ACC112 (cell line): ENCODE data around the gene CCL18.

Source experiments
- H2AFZ ChIP-seq: fragments of 200-600 bp; sonication (generic); one replicate; pipeline ENCODE4 v1.6.0; 2017; ENCODE audit warnings: antibody characterized with exemption, low read length; ENCODE audit not compliant: unreplicated experiment
- H3K27ac ChIP-seq: fragments of 200-600 bp; sonication (generic); 2 replicates; pipeline ENCODE4 v1.5.1; 2014; ENCODE audit warnings: low read depth, mild to moderate bottlenecking, antibody characterized with exemption, low read length, moderate library complexity
- H3K27me3 ChIP-seq: fragments of 200-600 bp; sonication (generic); 2 replicates; pipeline ENCODE4 v1.6.1; 2014; ENCODE audit warnings: mild to moderate bottlenecking, antibody characterized with exemption, low read length, moderate library complexity, mixed read lengths; ENCODE audit not compliant: insufficient read depth
- H3K36me3 ChIP-seq: fragments of 200-600 bp; sonication (generic); 2 replicates; pipeline ENCODE4 v1.6.1; 2016; ENCODE audit warnings: mild to moderate bottlenecking, antibody characterized with exemption, low read length, moderate library complexity, mixed read lengths; ENCODE audit not compliant: insufficient read depth
- H3K4me1 ChIP-seq: fragments of 200-600 bp; sonication (generic); one replicate; pipeline ENCODE4 v1.6.1; 2016; ENCODE audit warnings: low read length, mixed read lengths; ENCODE audit not compliant: insufficient read depth, unreplicated experiment, control insufficient read depth
- H3K4me3 ChIP-seq: fragments of 200-600 bp; sonication (generic); 2 replicates; pipeline ENCODE4 v1.5.1; 2014; ENCODE audit warnings: mild to moderate bottlenecking, low read depth, low read length
- H3K79me2 ChIP-seq: fragments of 200-600 bp; sonication (generic); one replicate; pipeline ENCODE4 v1.6.0; 2016; ENCODE audit warnings: low read length; ENCODE audit not compliant: control insufficient read depth, unreplicated experiment, insufficient read depth

CCL18 gene

DNA sequence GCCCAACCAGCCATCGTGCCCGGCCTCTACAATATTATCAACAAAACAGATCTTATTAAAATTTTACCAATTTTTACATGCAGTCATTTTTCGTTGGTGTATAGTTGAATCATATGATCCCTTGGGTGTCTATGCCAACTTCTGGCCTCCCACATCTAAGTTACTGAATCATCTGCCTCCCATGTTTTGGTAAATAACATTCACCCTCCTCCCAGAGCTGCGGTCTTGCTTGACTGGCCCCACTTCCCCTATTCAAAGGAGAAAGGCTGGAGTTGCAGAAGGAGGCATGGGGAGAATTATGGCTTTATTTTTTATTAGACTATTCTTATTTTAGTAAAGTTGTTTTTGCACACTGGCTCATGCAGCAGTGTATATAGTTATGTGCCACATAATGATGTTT is 27.8 kb upstream of the CCL18 start:
- H3K4me3 ChIP-seq, result no peak overlapping the region
- no peak overlapping the region for H2AFZ ChIP-seq
- H3K27me3 ChIP-seq, result peaks cover 42% of the 10 kb centered on the region
- H3K79me2 ChIP-seq, result no peaks in the 10 kb centered on the region
- H3K4me1 ChIP-seq, result no peaks in the 10 kb centered on the region
- H3K27ac ChIP-seq, result no peak overlapping the region
- no peaks in the 10 kb centered on the region for H3K36me3 ChIP-seq

DNA sequence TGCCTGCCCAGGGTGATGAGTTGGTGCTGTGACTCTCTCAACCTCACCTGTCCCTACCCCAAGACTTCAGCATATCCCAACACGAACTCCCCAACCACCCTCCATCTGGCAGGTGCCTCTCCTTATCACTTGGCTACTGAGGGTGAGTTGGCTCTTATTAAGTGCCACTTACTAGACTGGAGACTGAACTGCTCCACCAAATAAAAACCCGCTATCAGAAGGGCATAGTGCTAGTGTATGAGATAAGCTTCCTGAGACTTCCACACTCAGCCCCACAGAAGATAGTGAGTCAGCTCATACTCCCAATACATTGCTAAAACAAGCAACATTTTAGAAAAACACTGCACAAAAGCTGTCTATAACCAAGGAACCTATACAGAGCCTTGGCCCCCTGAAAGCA is 16.0 kb upstream of the CCL18 start:
- H3K36me3 ChIP-seq, result no peaks in the 10 kb centered on the region
- no peak overlapping the region for H3K4me3 ChIP-seq
- no peak overlapping the region for H3K27ac ChIP-seq
- H3K79me2 ChIP-seq, result no peaks in the 10 kb centered on the region
- peaks cover 62% of the 10 kb centered on the region for H3K27me3 ChIP-seq
- no peak overlapping the region for H2AFZ ChIP-seq
- H3K4me1 ChIP-seq, result no peaks in the 10 kb centered on the region

DNA sequence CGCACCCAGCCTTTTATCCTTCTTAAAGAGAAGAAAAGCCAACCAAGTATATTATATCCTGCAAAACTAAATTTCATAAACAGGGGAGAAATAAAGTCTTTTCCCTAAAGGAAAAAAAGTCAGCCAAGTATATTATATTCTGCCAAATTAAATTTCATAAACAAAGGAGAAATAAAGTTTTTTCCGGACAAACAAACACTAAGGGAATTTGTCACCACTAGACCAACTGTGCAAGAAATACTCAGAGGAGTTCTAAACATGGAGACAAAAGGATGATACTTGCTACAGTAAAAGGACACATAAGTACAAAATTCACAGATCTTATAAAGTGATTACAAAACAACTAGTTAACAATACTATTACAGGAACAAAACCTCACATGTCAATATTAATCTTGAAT is 14.4 kb upstream of the CCL18 start:
- Histone ChIP-seq H3K4me3 (no peak overlapping the region), H3K27me3 (peaks cover 64% of the 10 kb centered on the region), H3K27ac (no peak overlapping the region), H3K79me2 (no peaks in the 10 kb centered on the region), H3K36me3 (no peaks in the 10 kb centered on the region), H3K4me1 (no peaks in the 10 kb centered on the region), H2AFZ (no peak overlapping the region)

DNA sequence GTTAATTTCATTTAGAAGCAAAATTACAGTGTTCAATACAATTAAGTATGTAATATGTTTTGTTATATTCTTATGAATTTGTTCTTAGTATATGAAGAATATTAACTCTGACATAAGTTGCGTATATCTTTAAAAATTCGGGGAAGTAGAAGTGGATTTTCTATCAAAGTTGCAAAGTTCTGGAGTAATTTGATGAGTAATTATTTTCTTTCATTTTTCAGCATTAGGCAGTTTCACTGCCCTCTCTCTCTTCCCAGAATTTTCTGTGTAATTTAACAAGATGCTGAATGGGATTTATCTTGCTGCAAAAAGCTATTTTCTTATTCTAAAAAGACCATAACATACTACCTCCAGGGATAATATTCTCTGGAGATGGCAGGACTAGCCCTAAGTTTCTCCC is 8.9 kb upstream of the CCL18 start:
- Histone ChIP-seq H2AFZ (no peak overlapping the region), H3K27ac (no peak overlapping the region), H3K4me1 (no peaks in the 10 kb centered on the region), H3K4me3 (no peak overlapping the region), H3K79me2 (no peaks in the 10 kb centered on the region), H3K27me3 (peaks cover 54% of the 10 kb centered on the region), H3K36me3 (no peaks in the 10 kb centered on the region)

DNA sequence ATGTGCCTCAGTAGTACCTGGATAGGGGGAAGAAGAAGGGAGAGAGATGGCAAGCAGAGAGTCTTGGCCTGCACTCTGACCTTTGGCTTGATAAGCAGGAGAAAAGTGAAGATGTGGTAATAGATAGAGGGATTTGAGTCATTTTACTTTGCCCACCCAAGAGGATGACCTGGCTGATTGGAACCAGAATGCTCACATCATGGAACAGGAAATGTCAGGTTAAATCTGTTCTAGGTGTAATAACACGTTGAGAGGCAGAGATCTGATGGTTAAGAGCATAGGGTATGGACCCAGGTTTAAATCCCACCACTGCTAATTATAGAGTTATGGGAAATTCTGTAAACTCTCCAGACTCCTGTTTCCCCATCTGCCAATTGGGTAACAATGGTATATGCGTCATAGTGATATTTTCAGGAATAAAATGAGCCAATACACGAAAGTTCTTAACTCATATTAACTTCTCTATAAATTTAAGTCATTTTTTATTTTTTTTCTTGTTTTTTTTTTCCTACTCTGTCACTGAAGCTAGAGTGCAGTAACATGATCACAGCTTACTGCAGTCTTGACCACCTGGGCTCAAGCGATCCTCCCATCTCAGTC is 8.1 kb upstream of the CCL18 start:
- no peak overlapping the region for H2AFZ ChIP-seq
- H3K27ac ChIP-seq, result no peak overlapping the region
- no peaks in the 10 kb centered on the region for H3K4me1 ChIP-seq

DNA sequence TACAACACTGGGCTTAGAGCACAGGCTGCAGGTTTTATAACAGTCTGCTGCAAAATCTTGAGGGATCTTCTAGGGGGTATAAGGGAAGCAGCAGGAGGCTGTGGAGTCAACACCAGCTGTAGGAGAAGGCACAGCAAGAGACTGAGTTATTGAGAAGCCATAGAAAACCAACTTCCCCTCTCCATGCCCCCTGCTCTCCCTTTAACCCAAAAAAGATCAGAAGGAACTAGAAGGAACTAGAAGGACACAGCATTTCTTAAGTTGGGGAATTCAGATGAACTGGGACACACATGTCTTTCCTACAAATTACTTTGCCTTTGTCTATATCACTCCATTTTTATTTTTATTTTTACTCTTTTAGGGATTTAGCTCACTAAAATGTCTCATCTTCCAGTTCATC is 6.2 kb upstream of the CCL18 start:
- H3K4me3 ChIP-seq, result no peak overlapping the region
- H3K27me3 ChIP-seq, result peaks cover 60% of the 10 kb centered on the region
- no peaks in the 10 kb centered on the region for H3K36me3 ChIP-seq
- no peaks in the 10 kb centered on the region for H3K79me2 ChIP-seq
- H3K4me1 ChIP-seq, result no peaks in the 10 kb centered on the region
- no peak overlapping the region for H2AFZ ChIP-seq
- H3K27ac ChIP-seq, result no peak overlapping the region

More for the DNA sequence above, 8.1 kb upstream of the CCL18 start:
- H3K79me2 ChIP-seq, result no peaks in the 10 kb centered on the region
- peaks cover 59% of the 10 kb centered on the region for H3K27me3 ChIP-seq
- no peaks in the 10 kb centered on the region for H3K36me3 ChIP-seq
- no peak overlapping the region for H3K4me3 ChIP-seq

DNA sequence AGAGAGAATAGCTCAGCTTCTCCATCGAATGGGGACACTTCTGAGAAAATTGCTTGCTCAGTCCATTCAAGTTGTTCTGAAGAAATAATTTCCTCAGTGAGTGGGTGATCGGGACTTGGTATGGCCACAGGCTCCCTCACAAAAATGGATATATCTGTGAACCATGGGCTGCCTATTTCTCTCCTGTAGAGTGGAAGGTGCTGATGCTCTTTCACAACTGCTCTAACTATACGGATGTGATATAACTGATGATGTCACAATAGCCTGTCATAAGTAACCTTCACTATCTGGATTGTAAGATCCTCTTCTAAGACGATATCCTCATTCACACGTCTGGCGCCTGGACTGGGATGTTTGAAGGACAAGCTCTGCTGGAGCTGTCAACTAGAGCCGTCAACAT is 4.7 kb upstream of the CCL18 start:
- Histone ChIP-seq H3K27ac (no peak overlapping the region), H2AFZ (no peak overlapping the region), H3K79me2 (no peaks in the 10 kb centered on the region), H3K36me3 (no peaks in the 10 kb centered on the region), H3K4me1 (no peaks in the 10 kb centered on the region), H3K27me3 (peaks cover 59% of the 10 kb centered on the region), H3K4me3 (no peak overlapping the region)

DNA sequence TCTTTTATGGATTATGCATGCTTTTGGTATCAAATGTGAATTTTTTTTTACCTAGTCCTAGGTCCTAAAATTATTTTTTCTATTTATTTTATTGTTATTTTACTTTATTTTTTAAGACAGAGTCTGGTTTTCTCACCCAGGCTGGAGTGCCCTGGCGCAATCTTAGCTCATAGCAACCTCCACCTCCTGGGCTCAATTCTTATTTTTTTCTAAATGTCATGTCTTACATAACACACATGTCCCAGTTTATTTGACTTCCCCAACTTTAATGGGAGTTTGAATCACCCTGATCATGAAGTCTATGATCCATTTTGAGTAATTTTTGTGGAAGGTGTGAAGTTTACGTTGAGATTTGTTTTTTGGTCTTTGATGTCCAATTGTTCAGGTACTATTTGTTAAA is 3.3 kb upstream of the CCL18 start:
- Histone ChIP-seq H3K36me3 (no peaks in the 10 kb centered on the region), H3K4me3 (no peak overlapping the region), H3K27ac (no peak overlapping the region), H3K27me3 (peaks cover 67% of the 10 kb centered on the region), H2AFZ (no peak overlapping the region), H3K4me1 (no peaks in the 10 kb centered on the region), H3K79me2 (no peaks in the 10 kb centered on the region)

DNA sequence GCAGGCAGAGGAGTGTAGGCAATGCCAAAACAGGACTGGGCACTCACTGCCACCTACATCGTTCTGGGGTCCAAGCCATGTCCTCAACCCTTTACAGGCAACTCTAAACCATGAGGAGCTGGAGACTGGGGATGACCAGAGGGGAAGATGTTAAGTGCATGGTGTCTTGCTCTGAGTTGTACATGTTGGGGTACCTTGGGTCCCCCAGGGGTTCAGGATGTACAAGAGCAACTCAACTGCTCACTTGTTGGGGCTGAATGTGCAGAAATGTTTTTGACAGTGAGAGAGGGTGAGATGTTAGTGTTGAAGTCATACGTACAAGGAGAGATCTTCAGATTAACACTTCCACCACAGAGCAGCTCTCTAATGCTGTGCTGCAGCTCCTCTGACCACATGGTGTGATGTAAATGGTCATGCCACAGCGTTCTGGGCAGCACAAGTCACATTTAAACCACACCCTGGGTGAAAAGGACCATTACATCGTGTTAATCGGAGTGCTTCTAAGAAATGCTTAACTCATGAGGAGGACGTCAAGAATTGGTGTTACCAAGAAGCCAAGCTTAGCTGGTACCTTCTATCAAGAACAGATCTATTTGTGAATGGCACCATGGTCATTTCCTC is 2.4 kb downstream of the CCL18 start:
- Histone ChIP-seq H3K4me3 (no peak overlapping the region), H3K27me3 (peaks cover 78% of the 10 kb centered on the region), H2AFZ (no peak overlapping the region), H3K36me3 (no peaks in the 10 kb centered on the region), H3K4me1 (no peaks in the 10 kb centered on the region), H3K79me2 (no peaks in the 10 kb centered on the region), H3K27ac (no peak overlapping the region)

DNA sequence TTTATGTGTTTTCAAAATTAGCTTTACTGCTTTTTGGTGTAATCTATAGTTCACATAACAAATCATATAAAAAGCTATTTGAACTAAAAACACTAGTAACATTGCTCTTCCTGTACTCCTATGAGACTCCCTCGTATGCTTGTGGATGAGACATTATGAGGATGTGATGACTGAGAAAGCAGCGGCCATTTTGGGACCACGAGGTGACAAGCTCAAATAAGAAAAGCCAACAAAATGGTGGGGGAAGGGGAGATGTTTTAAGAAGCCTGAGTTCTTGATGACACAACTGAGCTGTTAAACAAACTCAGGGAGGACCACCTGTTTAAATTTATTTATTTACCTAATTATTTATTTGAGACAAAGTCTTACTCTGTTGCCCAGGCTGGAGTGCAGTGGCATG is 4.5 kb downstream of the CCL18 start:
- H3K79me2 ChIP-seq, result no peaks in the 10 kb centered on the region
- H3K4me3 ChIP-seq, result no peak overlapping the region
- H3K27me3 ChIP-seq, result peaks cover 70% of the 10 kb centered on the region
- no peak overlapping the region for H3K27ac ChIP-seq
- no peaks in the 10 kb centered on the region for H3K4me1 ChIP-seq
- H3K36me3 ChIP-seq, result no peaks in the 10 kb centered on the region
- no peak overlapping the region for H2AFZ ChIP-seq

DNA sequence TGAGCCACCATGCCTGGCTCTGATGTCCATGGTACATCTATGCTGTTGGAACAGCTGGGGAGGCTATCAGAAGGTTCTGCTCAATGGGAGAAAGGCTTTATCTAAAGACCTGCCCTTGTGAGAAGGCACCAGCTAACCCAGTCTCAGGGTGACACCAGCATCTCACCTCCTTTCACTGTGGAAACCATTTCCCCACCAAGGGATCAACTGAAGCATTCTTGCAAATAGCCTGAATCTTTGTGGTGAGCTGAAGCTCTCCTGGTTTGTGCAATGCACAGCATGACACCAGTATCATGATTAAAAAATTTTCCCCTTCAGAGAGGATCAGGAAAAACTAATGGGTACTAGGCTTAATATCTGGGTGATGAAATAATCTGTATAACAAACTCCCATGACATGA is 5.1 kb downstream of the CCL18 start:
- Histone ChIP-seq H3K27ac (no peak overlapping the region), H3K27me3 (peaks cover 72% of the 10 kb centered on the region), H3K36me3 (no peaks in the 10 kb centered on the region), H3K4me1 (no peaks in the 10 kb centered on the region), H3K79me2 (no peaks in the 10 kb centered on the region), H3K4me3 (no peak overlapping the region), H2AFZ (no peak overlapping the region)
